GM23248 (cell line): Measurements from ENCODE around the gene YPEL4. TPM values are rescaled to one million over a fixed set of nuclear protein-coding genes. Genes with fewer than 3 reads are reported as not detected.

Experiments
- DNase-seq: peaks from one replicate; pipeline ENCODE4 v3.0.0-alpha.2; 2015
- H2AFZ ChIP-seq: fragments of 200-600 bp; sonication (generic); 2 replicates; pipeline ENCODE4 v1.6.1; 2016; ENCODE audit warnings: antibody characterized with exemption
- H3F3A ChIP-seq: fragments of 200-600 bp; sonication (generic); 2 replicates; pipeline ENCODE4 v1.6.1; 2016; ENCODE audit warnings: mild to moderate bottlenecking, antibody characterized with exemption, mixed run types; ENCODE audit not compliant: insufficient read depth
- H3K27ac ChIP-seq: fragments of 200-600 bp; sonication (generic); 2 replicates; pipeline ENCODE4 v1.5.1; 2016; ENCODE audit warnings: mild to moderate bottlenecking
- H3K27me3 ChIP-seq: fragments of 200-600 bp; sonication (generic); replicated peaks from 2 replicates; pipeline ENCODE4 v1.6.1; 2016; ENCODE audit warnings: mild to moderate bottlenecking; ENCODE audit not compliant: insufficient read depth
- H3K36me3 ChIP-seq: fragments of 200-600 bp; sonication (generic); 2 replicates; pipeline ENCODE4 v1.6.1; 2016; ENCODE audit warnings: low read depth, mild to moderate bottlenecking
- H3K4me1 ChIP-seq: fragments of 200-600 bp; sonication (generic); 2 replicates; pipeline ENCODE4 v1.6.1; 2016; ENCODE audit warnings: mild to moderate bottlenecking; ENCODE audit not compliant: insufficient read depth
- H3K4me2 ChIP-seq: fragments of 200-600 bp; sonication (generic); one replicate; pipeline ENCODE4 v1.6.1; 2016; ENCODE audit warnings: mild to moderate bottlenecking; ENCODE audit not compliant: unreplicated experiment
- H3K4me3 ChIP-seq: fragments of 200-600 bp; sonication (generic); 2 replicates; pipeline ENCODE4 v1.5.1; 2016; ENCODE audit warnings: mild to moderate bottlenecking
- H3K79me2 ChIP-seq: fragments of 200-600 bp; sonication (generic); 2 replicates; pipeline ENCODE4 v1.6.1; 2016; ENCODE audit warnings: mild to moderate bottlenecking; ENCODE audit not compliant: insufficient read depth
- H3K9ac ChIP-seq: fragments of 200-600 bp; sonication (generic); 2 replicates; pipeline ENCODE4 v1.6.1; 2016; ENCODE audit warnings: mild to moderate bottlenecking
- H3K9me2 ChIP-seq: fragments of 200-600 bp; sonication (generic); 2 replicates; pipeline ENCODE4 v1.6.1; 2016; ENCODE audit warnings: mixed run types, mild to moderate bottlenecking, moderate library complexity; ENCODE audit not compliant: insufficient read depth
- H3K9me3 ChIP-seq: fragments of 200-600 bp; sonication (generic); one replicate; pipeline ENCODE4 v1.6.1; 2017; ENCODE audit warnings: low read depth
- H4K20me1 ChIP-seq: fragments of 200-600 bp; sonication (generic); 2 replicates; pipeline ENCODE4 v1.6.0; 2016; ENCODE audit not compliant: insufficient read depth
- EZH2 ChIP-seq: fragments of 200-600 bp; sonication (generic); IDR thresholded peaks from 2 replicates; pipeline ENCODE4 v1.6.1; 2018; ENCODE audit warnings: antibody characterized with exemption, mild to moderate bottlenecking; ENCODE audit not compliant: insufficient read depth, poor library complexity, severe bottlenecking
- EZH2phosphoT487 ChIP-seq: fragments of 200-600 bp; sonication (generic); IDR thresholded peaks from 2 replicates; pipeline ENCODE4 v1.6.1; 2018; ENCODE audit warnings: antibody characterized with exemption, moderate library complexity, mild to moderate bottlenecking, low read depth; ENCODE audit not compliant: insufficient read depth
- WGBS, 2 experiments: methylation state at CpG; one replicate each; pipeline ENCODE4 v1.1.6; 2015 to 2017; ENCODE audit warnings: low lambda C conversion rate in 2 of 2, low coverage in 1 of 2; ENCODE audit errors: missing lambda C conversion rate in 2 of 2; 5-methylcytosine and 5-hydroxymethylcytosine counted together
- in situ Hi-C: fragments of 300-500 bp; cut with MboI; formaldehyde crosslinking; loops from 2 replicates; pipeline ENCODE4 v1.15.0; 2020
- polyA plus RNA-seq: library from polyadenylated mRNA; unstranded; fragments of >200 nt; fragmentation: Nextera tagmentation; extraction: Ambion mirVana; gene quantifications from 2 replicates; pipeline ENCODE4 v1.2.1, GENCODE V29; 2016
- total RNA-seq: library from RNA; depleted of rRNA; stranded (reverse); fragments of >200 nt; shearing (Covaris generic); gene quantifications from 2 replicates; pipeline ENCODE4 v1.2.3, GENCODE V29; 2014

The YPEL4 gene
- total and polyA plus RNA-seq, 2 experiments from 2014 or later = 0.49 to 1.7 TPM

GRCh38 chr11:57616595-57616994 lies 33.1 kb downstream of the YPEL4 start:
- H3K4me2 ChIP-seq = no peak overlapping the region
- TF ChIP-seq EZH2phosphoT487 (no peak), EZH2 (no peak)
- peaks cover 4% of the 10 kb centered on the region; the same call in 1 of the 2 replicates for H3K36me3 ChIP-seq
- no peak overlapping the region for H3K9ac ChIP-seq
- no peaks in the 10 kb centered on the region for H3F3A ChIP-seq
- no peaks in the 10 kb centered on the region for H3K9me3 ChIP-seq
- H3K9me2 ChIP-seq = no peaks in the 10 kb centered on the region
- no peak overlapping the region for H3K27ac ChIP-seq
- in situ Hi-C loops = no loop called here
- DNase-seq = no peak
- H3K79me2 ChIP-seq = no peaks in the 10 kb centered on the region
- H3K27me3 ChIP-seq = no peaks in the 10 kb centered on the region
- WGBS, 2 experiments = 59 to 60% methylated on average over 3 of the region's 3 CpGs
- no peak overlapping the region for H3K4me3 ChIP-seq
- no peaks in the 10 kb centered on the region for H4K20me1 ChIP-seq
- H2AFZ ChIP-seq = no peak overlapping the region
- H3K4me1 ChIP-seq = no peaks in the 10 kb centered on the region

DNA sequence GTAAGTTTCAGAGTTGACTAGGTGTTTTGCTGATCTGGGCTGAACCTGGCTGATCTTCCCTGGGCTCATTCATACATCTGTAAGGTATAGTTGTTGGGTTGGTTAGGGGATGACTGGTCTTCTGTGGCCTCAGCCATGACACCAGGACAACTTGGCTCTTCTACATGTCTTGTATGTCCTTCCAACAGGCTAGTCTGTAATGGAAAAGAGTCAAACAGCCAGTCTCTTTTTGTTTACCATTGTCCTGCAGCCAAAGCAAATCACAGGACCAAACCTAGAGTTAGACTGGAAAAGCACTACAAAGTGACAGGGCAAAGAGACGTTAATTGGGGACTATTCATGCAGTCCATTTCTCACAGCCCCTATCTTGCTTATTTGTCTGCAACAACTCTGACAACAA lies 34.4 kb downstream of the YPEL4 start:
- Histone ChIP-seq H2AFZ (no peak overlapping the region), H3K79me2 (no peaks in the 10 kb centered on the region), H3K36me3 (peaks cover 5% of the 10 kb centered on the region; the same call in 1 of the 2 replicates), H3K4me1 (no peaks in the 10 kb centered on the region), H3K9ac (no peak overlapping the region), H4K20me1 (no peaks in the 10 kb centered on the region), H3K27me3 (no peaks in the 10 kb centered on the region), H3K27ac (no peak overlapping the region), H3K9me3 (no peaks in the 10 kb centered on the region), H3K4me2 (no peak overlapping the region), H3K4me3 (no peak overlapping the region), H3K9me2 (no peaks in the 10 kb centered on the region), H3F3A (no peaks in the 10 kb centered on the region)
- TF ChIP-seq EZH2 = no peak
- 62 to 72% methylated on average over 1 of the region's 1 CpG for WGBS, 2 experiments
- in situ Hi-C loops = no loop called here
- DNase-seq = no peak

DNA sequence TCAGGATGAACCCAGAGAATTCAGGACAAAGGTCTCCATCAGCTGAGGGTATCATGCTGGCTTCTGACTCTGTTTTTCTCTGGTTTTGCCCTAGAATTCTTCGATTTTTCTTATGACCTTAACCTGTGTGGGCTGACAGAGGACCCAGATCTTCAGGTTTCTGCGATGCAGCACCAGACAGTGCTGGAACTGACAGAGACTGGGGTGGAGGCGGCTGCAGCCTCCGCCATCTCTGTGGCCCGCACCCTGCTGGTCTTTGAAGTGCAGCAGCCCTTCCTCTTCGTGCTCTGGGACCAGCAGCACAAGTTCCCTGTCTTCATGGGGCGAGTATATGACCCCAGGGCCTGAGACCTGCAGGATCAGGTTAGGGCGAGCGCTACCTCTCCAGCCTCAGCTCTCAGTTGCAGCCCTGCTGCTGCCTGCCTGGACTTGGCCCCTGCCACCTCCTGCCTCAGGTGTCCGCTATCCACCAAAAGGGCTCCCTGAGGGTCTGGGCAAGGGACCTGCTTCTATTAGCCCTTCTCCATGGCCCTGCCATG lies 35.4 kb downstream of the YPEL4 start:
- Histone ChIP-seq H3K27me3 (no peaks in the 10 kb centered on the region), H3K9me2 (no peaks in the 10 kb centered on the region), H3K36me3 (peaks cover 13% of the 10 kb centered on the region; the same call in 1 of the 2 replicates), H3K4me2 (no peak overlapping the region), H3K4me3 (no peak overlapping the region), H4K20me1 (no peaks in the 10 kb centered on the region), H3K9ac (no peak overlapping the region), H2AFZ (no peak overlapping the region), H3K79me2 (no peaks in the 10 kb centered on the region), H3K27ac (no peak overlapping the region), H3K9me3 (no peaks in the 10 kb centered on the region), H3F3A (no peaks in the 10 kb centered on the region), H3K4me1 (no peaks in the 10 kb centered on the region)
- no peak for TF ChIP-seq EZH2
- TF ChIP-seq EZH2phosphoT487 = no peak
- no peak for DNase-seq
- in situ Hi-C loops = no loop called here
- WGBS, 2 experiments = 85 to 86% methylated on average over 10 of the region's 10 CpGs

DNA sequence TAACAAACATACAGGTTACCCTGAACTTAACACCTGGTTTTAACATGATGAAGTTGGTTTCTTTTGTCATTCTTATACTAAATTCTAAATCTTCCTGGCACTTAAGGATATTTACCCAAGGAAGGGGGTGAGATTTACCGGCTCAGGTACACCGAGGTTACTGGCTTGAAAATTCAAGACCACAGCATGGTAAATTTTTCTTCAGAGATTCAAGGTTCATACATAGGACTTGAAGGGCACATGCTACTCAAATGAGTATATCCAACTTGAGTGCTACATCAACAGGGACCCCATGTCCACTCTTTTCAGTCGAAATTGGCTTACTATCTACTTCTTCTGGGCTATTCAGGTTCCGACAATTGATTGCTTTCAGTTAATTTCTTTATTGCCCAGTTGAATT lies 39.5 kb downstream of the YPEL4 start:
- peaks cover 16% of the 10 kb centered on the region; the same call in 1 of the 2 replicates for H3K36me3 ChIP-seq
- no peak overlapping the region for H3K4me2 ChIP-seq

GRCh38 chr11:57605028-57605420 lies 44.7 kb downstream of the YPEL4 start:
- Histone ChIP-seq H3F3A (no peaks in the 10 kb centered on the region), H3K9me3 (no peaks in the 10 kb centered on the region), H4K20me1 (no peaks in the 10 kb centered on the region), H3K4me2 (no peak overlapping the region), H3K9me2 (no peaks in the 10 kb centered on the region), H2AFZ (no peak overlapping the region), H3K4me3 (no peak overlapping the region), H3K4me1 (no peaks in the 10 kb centered on the region), H3K9ac (no peak overlapping the region), H3K27ac (no peak overlapping the region), H3K27me3 (no peaks in the 10 kb centered on the region), H3K36me3 (peaks cover 8% of the 10 kb centered on the region; the same call in 1 of the 2 replicates), H3K79me2 (no peaks in the 10 kb centered on the region)
- no peak for DNase-seq
- WGBS, 2 experiments = 96 to 97% methylated on average over 5 of the region's 5 CpGs
- TF ChIP-seq EZH2 (no peak), EZH2phosphoT487 (no peak)
- in situ Hi-C loops = no loop called here

More for the DNA sequence above, 39.5 kb downstream of the YPEL4 start:
- no peak overlapping the region for H2AFZ ChIP-seq
- H3F3A ChIP-seq = no peaks in the 10 kb centered on the region
- H3K9ac ChIP-seq = no peak overlapping the region
- in situ Hi-C loops = no loop called here
- DNase-seq = no peak
- H3K9me3 ChIP-seq = no peaks in the 10 kb centered on the region
- no peak overlapping the region for H3K27ac ChIP-seq
- WGBS, 2 experiments = 93 to 94% methylated on average over 4 of the region's 4 CpGs
- no peak for TF ChIP-seq EZH2phosphoT487
- TF ChIP-seq EZH2 = no peak
- no peak overlapping the region for H3K4me3 ChIP-seq
- no peaks in the 10 kb centered on the region for H3K27me3 ChIP-seq
- no peaks in the 10 kb centered on the region for H3K9me2 ChIP-seq
- H3K4me1 ChIP-seq = no peaks in the 10 kb centered on the region
- H4K20me1 ChIP-seq = no peaks in the 10 kb centered on the region
- no peaks in the 10 kb centered on the region for H3K79me2 ChIP-seq
